NAMALWA (cell line): ENCODE measurements around the gene DAPL1.

Source experiments
- DNase-seq: peaks from one replicate; pipeline ENCODE4 v3.0.0-alpha.2; 2015; ENCODE audit warnings: low spot score

DAPL1 gene, protein sequence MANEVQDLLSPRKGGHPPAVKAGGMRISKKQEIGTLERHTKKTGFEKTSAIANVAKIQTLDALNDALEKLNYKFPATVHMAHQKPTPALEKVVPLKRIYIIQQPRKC

GRCh38 chr2:158795195-158795924, at the start of gene DAPL1:
DAPL1 (plus strand) TSS chr2:158795317; CDS start chr2:158795373, 56 bp downstream.
- no peak for DNase-seq

- no peak for DNase-seq
Observed at GRCh38 chr2:158745866-158746382, 49.2 kb upstream of the DAPL1 start.

DNA sequence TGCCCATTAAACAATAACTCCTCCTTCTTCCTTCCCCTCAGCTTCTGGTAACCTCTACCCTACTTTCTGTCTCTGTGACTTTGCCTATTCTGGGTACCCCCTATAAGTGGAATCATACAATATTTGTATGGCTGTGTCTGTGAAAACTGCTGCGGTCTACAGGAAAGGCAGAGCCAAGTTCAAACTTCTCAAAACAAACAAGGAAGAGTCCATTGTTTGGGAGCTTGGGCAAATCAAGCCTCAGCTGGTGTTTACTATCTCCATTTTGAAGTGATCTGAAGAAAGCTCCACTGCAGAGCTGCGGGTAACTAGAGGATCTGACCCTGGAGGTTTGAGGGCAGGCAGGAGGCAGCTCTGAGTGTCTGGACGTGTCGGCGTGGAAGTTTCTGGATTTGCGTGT, 48.6 kb upstream of the DAPL1 start:
- DNase-seq = no peak

DNA sequence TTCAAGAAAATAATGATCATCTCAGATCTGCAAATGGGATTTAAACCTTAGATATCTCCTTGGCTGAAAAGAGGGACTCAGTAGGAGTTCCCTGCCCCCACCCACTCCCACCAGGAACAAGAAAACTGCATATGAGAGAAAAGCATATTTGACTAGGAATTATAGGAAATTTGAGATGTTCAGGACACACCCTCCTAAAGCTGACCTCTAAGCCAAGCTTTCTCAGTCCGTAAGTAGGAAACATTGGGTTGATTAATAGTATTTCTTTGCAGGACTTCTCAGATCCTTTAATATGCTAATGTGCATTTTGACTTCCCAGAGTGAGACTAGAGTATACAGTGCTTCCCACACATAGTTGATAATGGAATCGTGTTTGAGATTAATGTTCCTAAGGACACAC, 47.8 kb upstream of the DAPL1 start:
- DNase-seq = no peak

DNA sequence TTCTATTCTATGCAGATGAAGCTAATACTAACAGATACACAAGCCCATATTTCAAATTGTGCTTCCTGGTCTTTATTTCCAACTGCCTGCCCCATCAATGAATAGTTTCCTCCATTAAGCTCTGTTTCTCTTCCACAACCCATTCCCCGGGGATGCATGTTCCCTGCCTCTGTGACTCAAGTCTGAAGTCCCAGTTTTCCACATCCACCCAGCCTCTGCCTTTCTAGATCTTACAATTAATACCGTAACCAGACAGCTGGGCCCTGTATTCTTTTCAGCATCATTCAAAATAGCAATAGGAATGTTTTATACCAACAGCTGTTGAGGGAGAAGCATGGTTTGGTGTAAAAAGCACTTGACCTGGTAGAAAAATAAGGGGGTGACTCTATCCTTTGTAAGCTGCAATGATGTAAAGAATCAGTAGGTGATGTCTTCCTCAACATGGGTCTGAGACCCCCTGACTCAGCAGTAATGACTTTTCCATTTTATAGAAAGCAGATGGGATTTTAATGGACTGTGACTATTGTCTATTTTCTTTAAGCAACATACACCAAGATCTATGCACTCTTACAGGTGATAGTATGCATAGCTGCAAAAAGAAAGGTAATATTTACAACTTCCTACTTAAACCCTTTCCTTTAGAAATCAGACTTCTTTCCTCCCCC, 46.1 kb upstream of the DAPL1 start:
- DNase-seq = no peak

DNA sequence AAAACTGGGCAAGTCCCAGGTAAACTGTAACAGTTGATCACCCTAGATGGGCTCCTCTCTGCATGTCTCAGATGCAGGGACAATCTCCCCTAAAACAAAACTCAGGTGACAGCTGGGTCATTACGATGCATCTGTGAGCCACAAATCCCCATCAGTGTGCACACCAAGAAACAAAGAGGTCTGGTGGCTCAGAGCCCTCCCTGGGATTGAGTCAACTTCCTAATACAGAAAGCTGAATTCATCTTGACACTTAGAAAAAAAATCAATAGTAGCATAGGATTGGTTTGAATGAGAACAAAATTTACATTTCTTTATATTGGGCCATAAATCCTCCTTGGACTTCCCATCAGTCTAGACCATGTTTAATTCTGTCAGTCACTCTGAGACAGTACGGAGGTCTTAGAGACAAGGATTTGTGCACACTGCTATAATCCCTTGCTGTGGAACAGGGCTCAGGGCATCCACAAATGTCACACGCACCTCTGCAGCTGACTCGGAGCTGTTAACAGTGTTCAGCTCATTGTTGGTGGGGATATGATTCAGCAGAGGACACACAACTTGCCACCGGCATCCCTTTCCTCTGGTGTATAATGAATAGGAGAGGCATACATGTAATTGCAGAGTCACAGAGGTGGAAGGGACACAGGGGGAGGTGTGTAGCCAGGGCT, 44.5 kb upstream of the DAPL1 start:
- no peak for DNase-seq

DNA sequence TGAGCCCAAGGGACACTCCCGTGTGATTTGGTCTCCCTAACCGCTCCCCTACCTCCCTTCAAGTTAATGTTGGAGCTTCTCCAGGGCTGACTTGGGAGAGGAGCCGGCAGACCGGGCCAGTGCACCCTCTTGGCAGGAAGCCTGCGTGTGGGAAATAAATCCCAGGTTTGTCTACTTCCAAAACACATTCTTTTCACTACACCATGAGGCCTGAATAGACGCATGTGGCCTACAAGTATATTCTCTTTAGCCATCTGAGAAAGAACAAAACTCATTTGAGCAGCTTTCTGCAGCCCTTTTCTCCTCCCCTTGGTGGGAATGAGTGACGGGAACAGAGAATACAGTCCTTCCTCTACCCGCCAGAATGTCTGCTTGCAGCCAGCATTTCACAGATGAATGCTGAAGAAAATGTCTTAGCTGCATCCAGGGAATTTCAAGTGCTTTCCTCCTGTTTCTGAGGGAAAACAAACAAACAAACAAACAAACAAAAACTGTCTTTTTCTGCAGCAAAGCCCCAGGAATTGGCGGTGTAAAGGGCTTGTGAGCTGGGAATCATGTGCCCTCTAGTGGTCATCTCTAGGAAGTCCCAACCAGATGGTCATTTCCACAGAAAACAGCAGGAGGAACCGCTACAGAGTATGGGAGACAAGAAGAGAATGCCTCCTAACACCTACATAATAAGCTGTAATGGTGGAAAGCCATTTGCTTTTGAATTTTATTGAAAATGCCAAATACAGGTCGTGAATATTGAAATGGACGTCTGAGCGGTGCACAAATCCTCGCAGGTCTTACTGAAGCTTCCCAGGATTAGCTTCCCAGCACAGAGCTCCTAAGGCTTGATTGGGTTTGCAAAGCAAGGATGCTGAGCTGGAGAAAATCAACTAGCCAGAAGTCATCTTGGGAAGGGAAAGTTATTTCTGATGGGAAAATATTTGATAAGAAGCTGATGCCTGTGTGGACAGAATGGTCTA, 41.2 kb upstream of the DAPL1 start:
- DNase-seq = peak; percentile 67

GRCh38 chr2:158755310-158756087, 39.6 kb upstream of the DAPL1 start:
- peak; percentile 8 for DNase-seq

- no peak for DNase-seq
Observed at GRCh38 chr2:158756331-158756730, 38.8 kb upstream of the DAPL1 start.

- no peak for DNase-seq
Observed at GRCh38 chr2:158756976-158757375, 38.1 kb upstream of the DAPL1 start.

- no peak for DNase-seq
Observed at GRCh38 chr2:158760887-158761286, 34.2 kb upstream of the DAPL1 start.

DNA sequence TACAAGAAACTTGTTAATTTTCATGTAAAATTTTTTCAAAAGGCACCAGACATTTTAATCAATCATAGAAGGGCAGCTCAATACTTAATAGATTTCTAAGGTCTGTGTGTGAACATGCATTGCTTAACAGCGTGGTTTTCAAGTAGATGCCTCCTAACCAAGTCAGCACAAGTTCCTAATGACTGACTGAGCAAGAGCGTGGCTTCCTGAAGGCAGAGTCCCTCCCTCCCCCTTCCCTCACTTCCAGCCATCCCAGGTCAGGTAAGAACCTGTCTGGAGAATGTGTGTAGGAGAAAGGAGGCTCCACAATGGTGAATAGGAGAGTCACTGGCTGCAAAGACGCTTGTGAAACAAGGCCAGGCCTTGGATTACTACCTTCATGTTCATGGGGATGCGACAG, 33.5 kb upstream of the DAPL1 start:
- no peak for DNase-seq

DNA sequence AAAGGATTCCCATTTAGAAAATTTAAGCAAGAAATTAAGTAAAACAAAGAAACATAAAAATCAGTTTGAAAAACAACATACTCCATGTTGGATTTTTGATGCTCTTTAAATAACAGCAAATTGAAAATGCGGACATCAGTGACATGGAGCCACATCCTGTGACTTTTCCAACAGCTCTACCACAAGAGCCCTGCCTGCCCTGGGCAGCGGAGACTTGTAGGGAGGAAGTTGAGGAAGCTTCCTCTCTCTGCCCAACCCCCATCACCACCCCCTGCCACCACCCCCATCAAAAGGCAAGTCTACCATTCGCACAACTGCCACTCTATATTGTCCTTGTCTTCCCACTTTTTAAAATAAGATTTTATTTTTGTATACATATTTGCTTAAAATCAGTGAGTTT, 32.8 kb upstream of the DAPL1 start:
- DNase-seq = no peak

GRCh38 chr2:158766524-158766923, 28.6 kb upstream of the DAPL1 start:
- DNase-seq = no peak

GRCh38 chr2:158772306-158773078, 22.6 kb upstream of the DAPL1 start:
- DNase-seq = no peak

- no peak for DNase-seq
Observed at GRCh38 chr2:158773121-158773520, 22.0 kb upstream of the DAPL1 start.

DNA sequence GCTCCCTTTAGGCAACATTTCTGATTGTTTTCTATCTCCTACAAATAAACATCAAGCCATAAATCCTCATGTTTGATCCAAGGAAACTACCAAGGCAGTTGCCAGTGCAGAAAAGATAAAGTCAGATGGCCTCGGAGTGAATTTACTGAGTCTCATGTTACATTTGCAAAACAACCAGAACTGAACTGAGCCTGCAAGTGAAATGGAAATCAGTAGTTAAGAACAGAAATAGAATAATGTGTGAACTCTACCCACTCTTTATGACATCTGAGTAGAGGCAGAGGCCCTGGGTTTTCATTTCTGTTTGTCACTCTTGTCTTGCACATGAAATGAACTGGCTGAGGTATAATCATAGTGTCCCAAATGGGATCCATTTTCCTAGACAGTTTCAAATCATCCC, 20.4 kb upstream of the DAPL1 start:
- no peak for DNase-seq

DNA sequence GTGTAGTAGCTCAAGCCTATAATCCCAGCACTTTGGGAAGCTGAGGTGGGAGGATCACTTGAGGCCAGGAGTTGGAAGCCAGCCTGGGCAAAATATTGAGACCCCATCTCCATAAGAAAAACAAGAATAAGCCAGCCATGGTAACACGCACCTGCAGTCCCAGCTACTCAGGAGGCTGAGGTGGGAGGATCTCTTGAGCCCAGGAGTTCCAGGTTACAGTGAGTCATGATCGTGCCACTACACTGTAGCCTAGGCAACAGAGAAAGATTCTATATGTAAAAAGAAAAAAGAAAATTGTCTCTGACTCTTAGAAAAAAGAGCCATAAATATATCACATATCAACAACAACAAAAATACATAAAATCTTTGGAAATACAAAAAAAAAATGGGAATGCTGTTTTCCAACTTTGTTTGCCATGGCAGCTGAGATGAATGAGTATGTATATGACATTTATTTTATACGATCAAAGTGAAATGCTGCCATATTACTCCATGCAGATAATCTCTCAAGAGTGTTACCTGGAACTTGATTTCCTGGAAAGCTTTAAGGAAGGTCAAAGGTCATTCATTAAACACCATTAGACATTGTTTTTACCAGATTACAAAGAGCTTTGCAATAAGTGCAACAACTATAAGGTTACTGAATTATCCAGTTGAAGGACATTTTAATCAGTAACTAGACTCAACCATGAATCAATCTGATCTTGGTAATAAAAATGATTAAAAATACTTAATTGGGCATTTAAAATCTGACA, 19.7 kb upstream of the DAPL1 start:
- DNase-seq = no peak

DNA sequence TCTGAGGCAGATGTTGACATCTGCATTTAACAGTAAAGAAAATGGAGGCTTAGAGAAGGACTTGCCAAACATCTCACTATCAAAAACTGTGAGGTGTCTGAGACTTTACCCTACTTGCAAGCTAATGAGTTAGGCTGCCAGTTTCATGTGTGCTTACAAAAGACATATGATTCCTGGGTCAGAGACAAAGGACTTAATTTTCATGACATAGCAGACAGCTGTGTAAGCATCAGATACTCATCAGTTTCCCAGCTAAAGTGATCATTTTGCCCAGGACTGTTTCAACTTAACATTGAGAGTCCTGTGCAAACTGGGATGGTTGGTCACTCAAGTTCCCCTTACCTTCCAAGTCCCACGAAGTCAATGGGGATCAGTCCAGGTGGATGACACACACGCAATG, 18.9 kb upstream of the DAPL1 start:
- DNase-seq = no peak
